GM23338 (cell line): ENCODE results near the gene TMEM59L. TPM values are rescaled to one million over a fixed set of nuclear protein-coding genes. Genes with fewer than 3 reads are reported as not detected.

ENCODE experiments used
- ATAC-seq: fragments of 200-7000 bp; cut with Tn5 transposase; 3 replicates; pipeline ENCODE4 v1.9.1; 2020
- DNase-seq: peaks from one replicate; pipeline ENCODE4 v3.0.0-alpha.2; 2015; ENCODE audit warnings: low spot score
- H2AFZ ChIP-seq: fragments of 200-600 bp; sonication (generic); 2 replicates; pipeline ENCODE4 v1.8.0; 2016; ENCODE audit warnings: antibody characterized with exemption, mild to moderate bottlenecking, moderate library complexity
- H3F3A ChIP-seq: fragments of 200-600 bp; sonication (generic); replicated peaks from 2 replicates; pipeline ENCODE4 v1.8.0; 2017; ENCODE audit warnings: antibody characterized with exemption, mixed run types, low read depth
- H3K27ac ChIP-seq: fragments of 200-600 bp; sonication (generic); 2 replicates; pipeline ENCODE4 v1.6.1; 2016; ENCODE audit warnings: low read depth
- H3K27me3 ChIP-seq: fragments of 200-600 bp; sonication (generic); 2 replicates; pipeline ENCODE4 v1.8.0; 2016; ENCODE audit warnings: mild to moderate bottlenecking, mixed run types, moderate library complexity; ENCODE audit not compliant: insufficient read depth
- H3K36me3 ChIP-seq: fragments of 200-600 bp; sonication (generic); 2 replicates; pipeline ENCODE4 v1.8.0; 2016; ENCODE audit warnings: mild to moderate bottlenecking; ENCODE audit not compliant: insufficient read depth
- H3K4me1 ChIP-seq: fragments of 200-600 bp; sonication (generic); 2 replicates; pipeline ENCODE4 v1.8.0; 2016; ENCODE audit warnings: mild to moderate bottlenecking, moderate library complexity; ENCODE audit not compliant: insufficient read depth
- H3K4me2 ChIP-seq: fragments of 200-600 bp; sonication (generic); 2 replicates; pipeline ENCODE4 v1.7.1; 2017; ENCODE audit warnings: mixed run types
- H3K4me3 ChIP-seq: fragments of 200-600 bp; sonication (generic); 2 replicates; pipeline ENCODE4 v1.6.1; 2016; ENCODE audit warnings: mixed run types
- H3K79me2 ChIP-seq: fragments of 200-600 bp; sonication (generic); replicated peaks from 2 replicates; pipeline ENCODE4 v1.8.0; 2017; ENCODE audit warnings: mild to moderate bottlenecking; ENCODE audit not compliant: insufficient read depth
- H3K9me2 ChIP-seq: fragments of 200-600 bp; sonication (generic); 2 replicates; pipeline ENCODE4 v1.8.0; 2017; ENCODE audit not compliant: insufficient read depth
- H4K20me1 ChIP-seq: fragments of 200-600 bp; sonication (generic); replicated peaks from 2 replicates; pipeline ENCODE4 v1.8.0; 2017; ENCODE audit warnings: mild to moderate bottlenecking; ENCODE audit not compliant: insufficient read depth
- H3K27ac Mint-ChIP-seq: 2 replicates; pipeline ENCODE4 v1.8.0; 2020; ENCODE audit warnings: inconsistent platforms, mild to moderate bottlenecking, moderate library complexity, mixed read lengths
- H3K27me3 Mint-ChIP-seq: 3 replicates; pipeline ENCODE4 v1.8.0; 2022; ENCODE audit warnings: low read depth, mild to moderate bottlenecking, moderate library complexity, mixed read lengths, inconsistent platforms; ENCODE audit not compliant: insufficient read depth, poor library complexity
- H3K36me3 Mint-ChIP-seq: 3 replicates; pipeline ENCODE4 v1.8.0; 2021; ENCODE audit warnings: low read depth, mild to moderate bottlenecking, inconsistent platforms, moderate library complexity, mixed read lengths
- H3K4me1 Mint-ChIP-seq: 3 replicates; pipeline ENCODE4 v1.8.0; 2020; ENCODE audit warnings: mild to moderate bottlenecking, inconsistent platforms, mixed read lengths
- H3K4me3 Mint-ChIP-seq: 3 replicates; pipeline ENCODE4 v1.8.0; 2021; ENCODE audit warnings: moderate library complexity, mild to moderate bottlenecking, inconsistent platforms, mixed read lengths
- H3K9me3 Mint-ChIP-seq: 3 replicates; pipeline ENCODE4 v1.8.0; 2020; ENCODE audit warnings: moderate library complexity, mild to moderate bottlenecking, inconsistent platforms, mixed read lengths
- CREB1 ChIP-seq: fragments of 250-450 bp; sonication (Bioruptor Pico); IDR thresholded peaks from 2 replicates; pipeline ENCODE4 v1.5.0; 2020; ENCODE audit warnings: low read depth, mild to moderate bottlenecking, moderate library complexity
- EZH2 ChIP-seq: fragments of 200-600 bp; sonication (generic); IDR thresholded peaks from one replicate; pipeline ENCODE4 v1.8.0; 2017; ENCODE audit warnings: antibody characterized with exemption, mild to moderate bottlenecking, low read depth; ENCODE audit not compliant: unreplicated experiment
- JUNB ChIP-seq: IDR thresholded peaks from one replicate; pipeline ENCODE4 v1.6.1; 2016; ENCODE audit warnings: antibody characterized with exemption; ENCODE audit not compliant: unreplicated experiment
- NANOG ChIP-seq: IDR thresholded peaks from 2 replicates; pipeline ENCODE4 v1.6.1; 2016; ENCODE audit warnings: antibody characterized with exemption, borderline replicate concordance
- REST ChIP-seq: IDR thresholded peaks from one replicate; pipeline ENCODE4 v1.6.1; 2018; ENCODE audit warnings: antibody characterized with exemption; ENCODE audit not compliant: unreplicated experiment
- STAT1 ChIP-seq: IDR thresholded peaks from one replicate; pipeline ENCODE4 v1.6.1; 2016; ENCODE audit warnings: antibody characterized with exemption; ENCODE audit not compliant: unreplicated experiment
- ZNF114 ChIP-seq: fragments of 250-450 bp; sonication (Bioruptor Pico); IDR thresholded peaks from 2 replicates; pipeline ENCODE4 v1.5.0; 2020; ENCODE audit warnings: mild to moderate bottlenecking, moderate library complexity
- ZNF331 ChIP-seq: fragments of 250-450 bp; sonication (Bioruptor Pico); IDR thresholded peaks from 2 replicates; pipeline ENCODE4 v1.5.0; 2020; ENCODE audit warnings: low read depth, mild to moderate bottlenecking, moderate library complexity
- ZNF462 ChIP-seq: fragments of 250-450 bp; sonication (Bioruptor Pico); IDR thresholded peaks from 2 replicates; pipeline ENCODE4 v1.5.0; 2020; ENCODE audit warnings: mild to moderate bottlenecking, moderate library complexity
- polyA plus RNA-seq: library from polyadenylated mRNA; unstranded; fragments of >200 nt; fragmentation: Nextera tagmentation; extraction: Ambion mirVana; gene quantifications from 2 replicates; pipeline ENCODE4 v1.2.1, GENCODE V29; 2016
- total RNA-seq: library from RNA; depleted of rRNA; stranded (reverse); fragments of >200 nt; shearing (Covaris generic); gene quantifications from 2 replicates; pipeline ENCODE4 v1.2.3, GENCODE V29; 2014

TMEM59L gene
- total and polyA plus RNA-seq, 2 experiments from 2014 or later = 9.8 to 15.7 TPM

- Mint-ChIP-seq H3K4me1 (peaks cover 35% of the 10 kb centered on the region), H3K27ac (no peak overlapping the region), H3K36me3 (peaks cover 2% of the 10 kb centered on the region; the same call in 1 of the 3 replicates), H3K4me3 (peak overlapping the region; percentile 67; the same call in 1 of the 3 replicates), H3K9me3 (no peaks in the 10 kb centered on the region; the same call in 2 of the 3 replicates), H3K27me3 (peaks cover 79% of the 10 kb centered on the region)
- peaks cover 38% of the 10 kb centered on the region for H3K4me1 ChIP-seq
- peaks cover 31% of the 10 kb centered on the region for H3F3A ChIP-seq
- H3K27me3 ChIP-seq = peaks cover 91% of the 10 kb centered on the region
- H3K9me2 ChIP-seq = no peaks in the 10 kb centered on the region
- ATAC-seq (no peak), DNase-seq (no peak)
- H3K27ac ChIP-seq = no peak overlapping the region
- peak overlapping the region; percentile 96 for H3K4me2 ChIP-seq
- no peak overlapping the region for H2AFZ ChIP-seq
- H3K79me2 ChIP-seq = no peaks in the 10 kb centered on the region
- 0 out of 2 replicates have a peak, but pooled peaks cover 7% of the 10 kb centered on the region for H4K20me1 ChIP-seq
- H3K4me3 ChIP-seq = peak overlapping the region; percentile 57
- peak; percentile 55 for TF ChIP-seq EZH2
- TF ChIP-seq NANOG = no peak
- H3K36me3 ChIP-seq = no peaks in the 10 kb centered on the region
Observed at GRCh38 chr19:18604820-18605159, 7.9 kb upstream of the TMEM59L start.

- Histone ChIP-seq H3K4me3 (peak overlapping the region; percentile 57), H3K36me3 (no peaks in the 10 kb centered on the region), H3F3A (peaks cover 34% of the 10 kb centered on the region), H2AFZ (no peak overlapping the region), H3K79me2 (no peaks in the 10 kb centered on the region), H3K9me2 (no peaks in the 10 kb centered on the region), H4K20me1 (0 out of 2 replicates have a peak, but pooled peaks cover 7% of the 10 kb centered on the region), H3K4me2 (peak overlapping the region; percentile 96), H3K4me1 (peaks cover 42% of the 10 kb centered on the region), H3K27me3 (peaks cover 92% of the 10 kb centered on the region), H3K27ac (no peak overlapping the region)
- Mint-ChIP-seq H3K36me3 (peaks cover 2% of the 10 kb centered on the region; the same call in 1 of the 3 replicates), H3K27me3 (peaks cover 83% of the 10 kb centered on the region), H3K9me3 (no peaks in the 10 kb centered on the region; the same call in 2 of the 3 replicates), H3K4me3 (peak overlapping the region; percentile 67), H3K27ac (no peak overlapping the region), H3K4me1 (peaks cover 39% of the 10 kb centered on the region)
- no peak for DNase-seq
- TF ChIP-seq CREB1 (CRISPR knock-in tag) (no peak), ZNF114 (no peak), ZNF331 (no peak), STAT1 (no peak), REST (no peak), JUNB (no peak), EZH2 (no peak), NANOG (no peak), ZNF462 (no peak)
- ATAC-seq = peak; percentile 4; the same call in 2 of the 3 replicates
Observed at GRCh38 chr19:18605196-18605545, 7.5 kb upstream of the TMEM59L start.
